ENCODE measurements around the gene ZIC5. TPM values are rescaled to one million over a fixed set of nuclear protein-coding genes. Genes with fewer than 3 reads are reported as not detected.

The ZIC5 gene
- total RNA-seq, 4 donors from 2014 or later = not detected

GRCh38 chr13:99922631-99923404 lies 48.7 kb downstream of the ZIC5 start:
- intact Hi-C loops (cut with DNase I) = no loop called here
- no peak for DNase-seq

GRCh38 chr13:99919132-99919531 lies 52.4 kb downstream of the ZIC5 start:
- no peak for DNase-seq
- TF ChIP-seq, protein P1, sequence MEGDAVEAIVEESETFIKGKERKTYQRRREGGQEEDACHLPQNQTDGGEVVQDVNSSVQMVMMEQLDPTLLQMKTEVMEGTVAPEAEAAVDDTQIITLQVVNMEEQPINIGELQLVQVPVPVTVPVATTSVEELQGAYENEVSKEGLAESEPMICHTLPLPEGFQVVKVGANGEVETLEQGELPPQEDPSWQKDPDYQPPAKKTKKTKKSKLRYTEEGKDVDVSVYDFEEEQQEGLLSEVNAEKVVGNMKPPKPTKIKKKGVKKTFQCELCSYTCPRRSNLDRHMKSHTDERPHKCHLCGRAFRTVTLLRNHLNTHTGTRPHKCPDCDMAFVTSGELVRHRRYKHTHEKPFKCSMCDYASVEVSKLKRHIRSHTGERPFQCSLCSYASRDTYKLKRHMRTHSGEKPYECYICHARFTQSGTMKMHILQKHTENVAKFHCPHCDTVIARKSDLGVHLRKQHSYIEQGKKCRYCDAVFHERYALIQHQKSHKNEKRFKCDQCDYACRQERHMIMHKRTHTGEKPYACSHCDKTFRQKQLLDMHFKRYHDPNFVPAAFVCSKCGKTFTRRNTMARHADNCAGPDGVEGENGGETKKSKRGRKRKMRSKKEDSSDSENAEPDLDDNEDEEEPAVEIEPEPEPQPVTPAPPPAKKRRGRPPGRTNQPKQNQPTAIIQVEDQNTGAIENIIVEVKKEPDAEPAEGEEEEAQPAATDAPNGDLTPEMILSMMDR (IDR thresholded peaks at IDR 0.05) = no peak
- no peak for TF ChIP-seq POLR2A (IDR thresholded peaks at IDR 0.05)
- Histone ChIP-seq H3K36me3 (no peaks in the 10 kb centered on the region), H3K4me3 (no peak overlapping the region), H3K4me1 (no peaks in the 10 kb centered on the region), H3K9me3 (no peaks in the 10 kb centered on the region), H3K27ac (no peak overlapping the region), H3K27me3 (peaks cover 0 to 42% (median 0%) of the 10 kb centered on the region in 4 donors)
- 58 to 77% methylated on average over 2 of the region's 2 CpGs for WGBS, 2 donors
- intact Hi-C loops (cut with DNase I) = loop anchor here (10.0 kb wide), 2 partner anchors 316 to 596 kb away; no protein-coding TSS in a partner anchor

More at GRCh38 chr13:99922631-99923404, 48.7 kb downstream of the ZIC5 start:
- Histone ChIP-seq H3K4me1 (peaks cover 0 to 11% (median 0%) of the 10 kb centered on the region in 3 donors), H3K27me3 (peaks cover 0 to 53% (median 0%) of the 10 kb centered on the region in 4 donors), H3K4me3 (no peak overlapping the region), H3K9me3 (no peaks in the 10 kb centered on the region), H3K27ac (no peak overlapping the region), H3K36me3 (no peaks in the 10 kb centered on the region)
- WGBS, 2 donors = 54 to 78% methylated on average over 17 to 18 of the region's 20 CpGs
- no peak for TF ChIP-seq POLR2A (IDR thresholded peaks at IDR 0.05)
- TF ChIP-seq, protein P1 (IDR thresholded peaks at IDR 0.05) = no peak

DNA sequence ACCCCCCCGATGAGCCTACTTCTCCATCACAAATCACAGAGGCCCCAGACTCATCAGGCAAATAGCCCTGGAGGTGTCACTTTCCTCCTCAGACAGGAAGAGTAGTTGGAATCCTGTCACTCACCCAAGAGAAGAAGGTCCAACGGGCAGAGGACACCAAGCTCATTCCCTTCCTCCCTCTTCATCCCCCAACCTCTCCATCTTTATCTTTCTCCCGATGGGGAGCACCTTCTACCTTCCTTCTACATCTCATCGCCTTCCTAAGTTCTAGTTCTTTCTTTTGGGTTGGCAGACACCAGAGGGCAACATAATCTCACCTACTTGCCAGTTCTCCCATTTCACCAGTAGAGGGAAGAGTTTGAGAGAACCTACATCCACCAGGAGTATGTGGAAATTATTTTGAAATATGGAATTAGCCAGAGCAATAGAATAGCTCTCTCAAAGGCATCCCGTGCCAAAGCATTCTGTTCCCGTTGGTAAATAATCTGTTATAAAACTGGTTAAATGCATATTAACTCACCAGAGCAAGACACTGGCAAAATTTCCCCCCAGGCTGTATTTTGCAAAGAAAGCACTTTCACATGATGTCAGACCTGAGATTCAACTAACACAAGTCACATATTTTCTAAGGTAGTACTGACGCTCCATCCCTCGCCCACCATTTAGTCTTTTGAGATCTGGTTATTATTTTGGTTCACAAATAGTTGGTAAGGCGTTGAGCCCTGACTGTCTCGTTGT lies 55.0 kb downstream of the ZIC5 start:
- WGBS, 2 donors = 30 to 39% methylated on average over 10 of the region's 10 CpGs
- no peak for TF ChIP-seq POLR2A (IDR thresholded peaks at IDR 0.05)
- TF ChIP-seq, protein P1 (IDR thresholded peaks at IDR 0.05) = peak; percentile 43 to 94 (median 84)

DNA sequence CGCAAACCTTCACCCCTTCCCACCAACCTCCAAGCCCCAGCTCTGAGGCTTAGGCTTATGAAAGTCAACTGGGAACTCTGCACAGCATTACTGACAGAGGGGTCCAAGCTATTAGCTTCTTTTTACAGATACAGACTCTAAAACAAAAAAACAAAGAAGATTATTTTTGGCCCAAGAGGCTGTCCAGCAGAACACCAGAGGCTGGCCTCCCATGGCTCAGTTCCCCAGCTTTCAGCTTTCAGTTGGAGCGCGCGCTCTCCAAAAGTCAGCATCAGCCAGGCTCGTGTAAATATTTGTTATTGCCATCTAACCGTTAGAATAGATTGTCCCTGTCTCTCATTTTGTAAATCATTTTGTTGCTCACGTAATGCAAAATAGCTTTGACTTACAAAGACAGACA lies 58.4 kb downstream of the ZIC5 start:
- 60 to 71% methylated on average over 7 of the region's 7 CpGs for WGBS, 2 donors
- H3K36me3 ChIP-seq = no peaks in the 10 kb centered on the region
- H3K9me3 ChIP-seq = no peaks in the 10 kb centered on the region
- intact Hi-C loops (cut with DNase I) = loop anchor here (10.0 kb wide), 2 partner anchors 322 to 602 kb away; no protein-coding TSS in a partner anchor
- no peak for TF ChIP-seq POLR2A (IDR thresholded peaks at IDR 0.05)
- TF ChIP-seq, protein P1 (IDR thresholded peaks at IDR 0.05) = no peak
- no peak for DNase-seq
- no peak overlapping the region for H3K27ac ChIP-seq
- H3K4me1 ChIP-seq = no peaks in the 10 kb centered on the region
- peaks cover 0 to 78% (median 0%) of the 10 kb centered on the region in 4 donors for H3K27me3 ChIP-seq
- H3K4me3 ChIP-seq = no peak overlapping the region

More for the DNA sequence above, 55.0 kb downstream of the ZIC5 start:
- no peak for DNase-seq
- Histone ChIP-seq H3K36me3 (no peaks in the 10 kb centered on the region), H3K27ac (no peak overlapping the region), H3K4me3 (no peak overlapping the region), H3K27me3 (peaks cover 0 to 45% (median 0%) of the 10 kb centered on the region in 4 donors), H3K4me1 (no peaks in the 10 kb centered on the region), H3K9me3 (no peaks in the 10 kb centered on the region)
- intact Hi-C loops (cut with DNase I) = loop anchor here (10.0 kb wide), 2 partner anchors 318 to 598 kb away; no protein-coding TSS in a partner anchor

Other genes with a start within 250 kb of the ZIC5 start
- under 1 TPM in 1 of 4 donors, not detected in 3; under 0.01 TPM for gene ZIC2, start 10.0 kb upstream of the ZIC5 start, total RNA-seq
- 10 to 100 TPM; 21.5 to 46.5 (median 30.2) TPM for gene PCCA, start 117.3 kb upstream of the ZIC5 start, total RNA-seq